HEK293T (cell line): Measurements from ENCODE around the gene PFDN4.

ENCODE experiments used
- CTCF ChIA-PET: fragments of 350-600 bp; formaldehyde crosslinking; extraction: SDS; loops from one replicate; lab custom pipeline; 2021; ENCODE audit warnings: antibody characterized with exemption, inconsistent platforms; lab: Yijun Ruan, JAX
- POLR2A ChIA-PET: fragments of 350-600 bp; formaldehyde crosslinking; extraction: SDS; loops from one replicate; lab custom pipeline; 2020; ENCODE audit warnings: antibody characterized with exemption, inconsistent platforms; lab: Yijun Ruan, JAX
- DNase-seq: peaks from one replicate; pipeline ENCODE4 v3.0.0; 2012; ENCODE audit warnings: mixed read lengths; ENCODE audit errors: extremely low spot score
- ARNT ChIP-seq: fragments of 450-650 bp; IDR thresholded peaks from 2 replicates; pipeline ENCODE4 v1.6.1; 2017; ENCODE audit warnings: mild to moderate bottlenecking
- BHLHE40 ChIP-seq: fragments of 450-650 bp; IDR thresholded peaks from 2 replicates; pipeline ENCODE4 v1.6.1; 2016; ENCODE audit warnings: mild to moderate bottlenecking, moderate library complexity, borderline replicate concordance
- CTBP1 ChIP-seq: fragments of 450-650 bp; IDR thresholded peaks from 2 replicates; pipeline ENCODE4 v1.6.1; 2016; ENCODE audit warnings: borderline replicate concordance
- ELF4 ChIP-seq: fragments of 450-650 bp; IDR thresholded peaks from 2 replicates; pipeline ENCODE4 v1.6.1; 2017; ENCODE audit warnings: antibody characterized with exemption
- FOXA1 ChIP-seq: fragments of 450-650 bp; IDR thresholded peaks from 2 replicates; pipeline ENCODE4 v1.6.1; 2016; ENCODE audit warnings: mild to moderate bottlenecking
- FOXK2 ChIP-seq: fragments of 450-650 bp; IDR thresholded peaks from 2 replicates; pipeline ENCODE4 v1.6.1; 2016; ENCODE audit warnings: mild to moderate bottlenecking
- FOXM1 ChIP-seq: fragments of 450-650 bp; IDR thresholded peaks from 2 replicates; pipeline ENCODE4 v1.6.1; 2017; ENCODE audit warnings: mild to moderate bottlenecking, borderline replicate concordance
- HDGF ChIP-seq: fragments of 450-650 bp; IDR thresholded peaks from 2 replicates; pipeline ENCODE4 v1.6.1; 2017; ENCODE audit warnings: antibody characterized with exemption, borderline replicate concordance
- L3MBTL2 ChIP-seq: fragments of 450-650 bp; conservative IDR thresholded peaks from 2 replicates; pipeline ENCODE4 v1.6.1; 2016; ENCODE audit warnings: mild to moderate bottlenecking
- LEF1 ChIP-seq: fragments of 450-650 bp; IDR thresholded peaks from 2 replicates; pipeline ENCODE4 v1.6.1; 2017; ENCODE audit warnings: mild to moderate bottlenecking, borderline replicate concordance
- NFRKB ChIP-seq: fragments of 450-650 bp; IDR thresholded peaks from 2 replicates; pipeline ENCODE4 v1.6.1; 2016; ENCODE audit warnings: mild to moderate bottlenecking, moderate library complexity
- PKNOX1 ChIP-seq: fragments of 450-650 bp; IDR thresholded peaks from 2 replicates; pipeline ENCODE4 v1.6.1; 2016
- SP1 ChIP-seq: fragments of 450-650 bp; IDR thresholded peaks from 2 replicates; pipeline ENCODE4 v1.6.1; 2017
- SUZ12 ChIP-seq: fragments of 450-650 bp; IDR thresholded peaks from 2 replicates; pipeline ENCODE4 v1.6.1; 2016; ENCODE audit warnings: mild to moderate bottlenecking
- TARDBP ChIP-seq: fragments of 450-650 bp; IDR thresholded peaks from 2 replicates; pipeline ENCODE4 v1.6.1; 2016
- ZNF384 ChIP-seq: fragments of 450-650 bp; IDR thresholded peaks from 2 replicates; pipeline ENCODE4 v1.6.1; 2016

Gene PFDN4

GRCh38 chr20:54197621-54198604 lies 10.0 kb upstream of the PFDN4 start:
- POLR2A ChIA-PET, result no interaction called here
- DNase-seq, result no peak
- CTCF ChIA-PET, result interaction anchor here (0.8 to 2.2 kb wide), 3 partner anchors 93 to 102 kb away, joined by 3 to 8 read pairs (median 4); no protein-coding TSS in a partner anchor
- TF ChIP-seq HDGF (no peak), NFRKB (no peak), SUZ12 (no peak), FOXA1 (no peak), BHLHE40 (no peak), SP1 (no peak), CTBP1 (no peak), FOXK2 (no peak), FOXM1 (no peak), ELF4 (no peak), PKNOX1 (no peak)

- no peak for TF ChIP-seq LEF1
- TF ChIP-seq TARDBP, result no peak
- TF ChIP-seq FOXA1, result no peak
- no peak for TF ChIP-seq FOXK2
- no peak for TF ChIP-seq BHLHE40
- TF ChIP-seq ZNF384, result no peak
- TF ChIP-seq SP1, result no peak
- TF ChIP-seq PKNOX1, result no peak
- no peak for TF ChIP-seq ARNT
- TF ChIP-seq ELF4, result no peak
- TF ChIP-seq SUZ12, result no peak
- TF ChIP-seq NFRKB, result no peak
- TF ChIP-seq FOXM1, result no peak
- no peak for TF ChIP-seq CTBP1
- TF ChIP-seq HDGF, result no peak
- TF ChIP-seq L3MBTL2, result no peak
- POLR2A ChIA-PET, result no interaction called here
- no peak for DNase-seq
- CTCF ChIA-PET, result interaction anchor here (1.0 to 2.2 kb wide), 8 partner anchors 15 to 117 kb away, joined by 3 to 8 read pairs (median 4); no protein-coding TSS in a partner anchor
These were observed 8.6 kb upstream of the PFDN4 start for GRCh38 chr20:54199283-54199682.

- POLR2A ChIA-PET, result no interaction called here
- no peak for TF ChIP-seq HDGF
- no peak for TF ChIP-seq PKNOX1
- TF ChIP-seq L3MBTL2, result no peak
- TF ChIP-seq FOXM1, result no peak
- TF ChIP-seq ARNT, result no peak
- TF ChIP-seq BHLHE40, result no peak
- TF ChIP-seq TARDBP, result no peak
- no peak for TF ChIP-seq LEF1
- no peak for TF ChIP-seq ELF4
- no peak for TF ChIP-seq FOXK2
- no peak for TF ChIP-seq ZNF384
- no peak for TF ChIP-seq NFRKB
- no peak for TF ChIP-seq SP1
- TF ChIP-seq CTBP1, result no peak
- no peak for TF ChIP-seq FOXA1
- DNase-seq, result peak; percentile 65
- CTCF ChIA-PET, result interaction anchor here (0.6 to 2.2 kb wide), 14 partner anchors 14 to 1955 kb away, joined by 3 to 8 read pairs (median 4); no protein-coding TSS in a partner anchor
These were observed 8.1 kb upstream of the PFDN4 start for GRCh38 chr20:54199721-54200176.

DNA sequence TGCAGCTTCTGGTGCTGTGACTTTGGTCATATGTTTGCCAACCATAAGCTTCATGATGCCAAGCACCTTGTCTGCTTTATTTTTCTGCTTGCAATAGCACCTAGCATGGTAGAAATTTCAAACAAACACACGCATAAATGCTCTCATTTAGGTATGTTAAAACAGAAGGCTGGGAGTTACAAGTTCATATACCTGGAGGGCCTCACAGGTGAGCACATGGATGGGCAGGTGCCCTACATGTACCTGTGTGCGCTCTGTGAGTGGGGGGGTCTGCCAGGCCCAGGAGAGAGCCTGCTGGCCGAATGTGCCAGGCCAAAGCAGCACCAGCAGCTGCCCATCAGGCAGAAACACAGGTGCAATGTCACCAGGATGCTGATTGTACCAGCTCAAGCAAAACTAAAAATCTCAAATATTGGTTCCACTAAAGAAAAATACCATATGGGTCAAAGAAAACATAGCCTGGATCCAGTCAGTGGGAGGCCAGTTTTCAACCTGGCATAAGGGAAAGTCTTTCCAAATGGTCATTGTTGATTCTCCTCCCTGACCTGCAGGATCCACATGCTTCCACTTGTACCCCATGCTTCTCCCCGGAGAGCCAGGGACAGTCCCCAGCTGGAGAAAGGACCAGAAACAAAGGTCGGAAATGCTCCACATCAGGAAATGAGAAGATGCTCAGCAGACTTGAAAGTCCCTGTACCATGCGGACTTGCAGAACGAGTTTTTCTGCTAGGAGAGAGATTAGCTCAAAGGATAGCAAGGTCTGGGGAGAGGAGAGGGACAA lies 7.2 kb upstream of the PFDN4 start:
- ChIA-PET POLR2A (no interaction called here), CTCF (interaction anchor here (0.6 to 2.2 kb wide), 9 partner anchors 95 to 447 kb away, joined by 3 to 8 read pairs (median 3); no protein-coding TSS in a partner anchor)
- no peak for DNase-seq
- TF ChIP-seq FOXM1 (no peak), BHLHE40 (no peak), ELF4 (no peak), ZNF384 (no peak), HDGF (no peak), FOXA1 (no peak), PKNOX1 (no peak)
